Measurements from ENCODE around the gene NEIL1. TPM values are rescaled to one million over a fixed set of nuclear protein-coding genes. Genes with fewer than 3 reads are reported as not detected.

Gene NEIL1
- total and polyA plus RNA-seq, 2 of the 8 experiments (the other 6 are each of a cell fraction or from before 2014, with no cell fraction given) = 10.4 to 10.9 TPM

DNA sequence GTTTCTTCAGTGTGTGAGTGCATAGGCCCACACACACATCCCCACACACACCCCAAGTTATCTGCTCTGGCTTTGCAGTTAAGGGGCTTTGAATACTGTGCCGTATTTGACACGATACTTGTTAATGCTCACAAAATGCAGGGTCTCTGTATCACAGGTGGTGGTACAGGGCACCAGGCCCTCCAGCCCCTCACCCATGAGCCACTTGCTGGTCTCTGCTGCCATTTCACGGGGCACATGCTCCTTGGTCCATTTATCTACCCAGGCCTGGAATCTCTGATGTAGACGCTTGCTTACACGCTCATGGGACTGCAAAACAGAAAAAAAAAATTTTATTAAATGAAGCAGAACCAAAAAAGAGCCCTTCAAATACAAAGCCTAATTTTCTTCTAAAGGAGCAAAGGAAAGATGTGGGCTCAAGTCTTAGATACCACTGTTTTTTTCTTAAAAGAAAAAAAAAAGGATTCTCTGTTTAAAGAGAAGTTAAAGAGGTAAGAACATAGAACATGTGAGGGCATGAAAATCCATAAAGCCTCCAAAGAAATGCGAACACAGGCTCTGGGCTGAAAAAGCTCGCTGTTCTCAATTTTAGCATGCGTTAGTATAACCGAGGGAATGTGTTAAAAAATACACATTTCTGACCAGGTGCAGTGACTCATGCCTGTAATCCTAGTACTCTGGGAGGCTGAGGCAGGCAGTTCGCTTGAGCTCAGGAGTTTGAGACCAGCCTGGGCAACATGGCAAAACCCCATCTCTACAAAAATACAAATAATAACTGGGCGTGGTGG is 25.3 kb downstream of the NEIL1 start:
- Histone ChIP-seq H3K27ac (ENCODE audit: low read depth, low read length) (no peak overlapping the region), H2AFZ (ENCODE audit: low read length) (no peak overlapping the region), H3K23me2 (ENCODE audit: low read depth, low read length) (peaks cover 4% of the 10 kb centered on the region), H2BK12ac (ENCODE audit: low read depth, low read length) (no peak overlapping the region), H3K4me3 (ENCODE audit: extremely low read depth in 1 of 4, insufficient read depth in 2 of 4, low read depth in 3 of 4, low read length in 4 of 4) (no peak overlapping the region), H3K36me3 (ENCODE audit: control insufficient read depth in 2 of 4, insufficient read depth in 4 of 4, low read length in 3 of 4) (peaks cover 6 to 50% (median 41%) of the 10 kb centered on the region in 4 experiments), H3K18ac (ENCODE audit: extremely low read depth, low read length) (no peak overlapping the region), H3K79me2 (ENCODE audit: control insufficient read depth in 1 of 2, insufficient read depth in 2 of 2, low read length in 2 of 2) (no peaks in the 10 kb centered on the region; a peak in 1 of 4 replicates), H3K23ac (ENCODE audit: insufficient read length) (no peak overlapping the region), H3K9me3 (ENCODE audit: insufficient read depth in 2 of 2, low read depth in 1 of 2, low read length in 1 of 2) (no peaks in the 10 kb centered on the region), H2BK120ac (replicated peaks; ENCODE audit: low read depth, low read length) (no peak overlapping the region), H3K9ac (replicated peaks in 1 of 4; ENCODE audit: extremely low read depth in 1 of 4, low read depth in 3 of 4, low read length in 3 of 4) (no peak overlapping the region), H3K79me1 (ENCODE audit: low read depth, low read length) (no peaks in the 10 kb centered on the region; the same call in 1 of the 2 replicates), H3K56ac (replicated peaks; ENCODE audit: insufficient read length, low read depth, low read length) (no peak overlapping the region), H3K14ac (ENCODE audit: insufficient read length) (no peak overlapping the region), H2BK5ac (ENCODE audit: low read depth, low read length) (no peak overlapping the region), H3K27me3 (replicated peaks in 1 of 4; ENCODE audit: control insufficient read depth in 3 of 4, extremely low read depth in 1 of 4, insufficient read depth in 3 of 4, low read length in 3 of 4) (no peaks in the 10 kb centered on the region), H4K8ac (ENCODE audit: extremely low read depth, insufficient read depth, low read length) (no peak overlapping the region), H2AK5ac (ENCODE audit: low read depth, low read length) (no peak overlapping the region), H4K20me1 (replicated peaks in 1 of 2; ENCODE audit: control insufficient read depth in 1 of 2, insufficient read depth in 2 of 2, low read length in 2 of 2) (peaks cover 0 to 10% of the 10 kb centered on the region in 2 experiments), H4K5ac (ENCODE audit: insufficient read length, low read depth, low read length) (no peak overlapping the region), H4K91ac (replicated peaks; ENCODE audit: insufficient read length, low read length) (no peak overlapping the region), H3K4ac (replicated peaks; ENCODE audit: insufficient read length, low read depth, low read length) (no peak overlapping the region), H3K4me2 (ENCODE audit: insufficient read depth in 1 of 2, low read depth in 2 of 2, low read length in 2 of 2) (no peak overlapping the region), H2BK15ac (ENCODE audit: low read length) (no peak overlapping the region), H3K4me1 (replicated peaks in 1 of 4; ENCODE audit: control insufficient read depth in 3 of 4, insufficient read depth in 4 of 4, low read length in 3 of 4) (peaks cover 0 to 4% (median 1%) of the 10 kb centered on the region in 4 experiments; a peak in 4 of 7 replicates), H2BK20ac (ENCODE audit: low read length) (no peak overlapping the region)
- DNase-seq (ENCODE audit: low read depth in 1 of 2, low spot score in 2 of 2) (no peak), FAIRE-seq (no peak)
- 92% methylated on average over 11 of the region's 11 CpGs; no CpG with 5 or more reads in 1 of the 2 experiments for WGBS, 2 experiments (ENCODE audit: extremely low coverage in 1 of 2, insufficient coverage in 1 of 2, insufficient read length in 1 of 2, insufficient replicate concordance in 2 of 2, low coverage in 1 of 2, low lambda C conversion rate in 2 of 2, missing lambda C conversion rate in 1 of 2)
- no peak for TF ChIP-seq KDM1A (IDR thresholded peaks at IDR 0.05; ENCODE audit: borderline replicate concordance, low read length)
- ChIA-PET POLR2A (ENCODE audit: partially characterized antibody) (no interaction called here), CTCF (ENCODE audit: partially characterized antibody) (interaction anchor here (1.0 to 1.5 kb wide), 2 partner anchors 10 to 16 kb away, joined by 3 read pairs; no protein-coding TSS in a partner anchor)
